ENCODE results near the gene CBX5. TPM values are rescaled to one million over a fixed set of nuclear protein-coding genes. Genes with fewer than 3 reads are reported as not detected.

The CBX5 gene
- total RNA-seq, 1 experiment from 2014 or later = 85.5 TPM

GRCh38 chr12:54292931-54293241 lies 13.0 kb upstream of the CBX5 start:
- H3K4me3 Mint-ChIP-seq (ENCODE audit: unreplicated experiment) = no peak overlapping the region
- H3K9me3 Mint-ChIP-seq (ENCODE audit: unreplicated experiment) = no peaks in the 10 kb centered on the region
- no peaks in the 10 kb centered on the region for H3K27me3 Mint-ChIP-seq (ENCODE audit: insufficient read depth, unreplicated experiment)
- ChIA-PET CTCF (interaction anchor here (0.6 to 5.2 kb wide), 5 partner anchors 29 to 69 kb away, joined by 3 to 56 read pairs (median 5); partner anchors contain the start of gene COPZ1), POLR2A (interaction anchor here (2.4 kb wide), 1 partner anchor 13 kb away, joined by 12 read pairs; the partner anchor contains the start of genes CBX5 and HNRNPA1)
- intact Hi-C loops (cut with micrococcal nuclease; ENCODE audit: unreplicated experiment) = no loop called here
- no peaks in the 10 kb centered on the region; the same call in 1 of the 2 replicates for H3K36me3 ChIP-seq (ENCODE audit: control insufficient read depth, insufficient read depth, low read length)
- no peak overlapping the region for H3K4me3 ChIP-seq (ENCODE audit: low read depth, low read length)
- TF ChIP-seq CTCF (IDR thresholded peaks at IDR 0.05; ENCODE audit: insufficient read depth in 1 of 2, low read depth in 1 of 2, low read length in 1 of 2, severe bottlenecking in 1 of 2, unreplicated experiment in 1 of 2) = no peak
- no TSS peak for BruUV-seq (replicated peaks)
- DNase-seq = no peak
- H3K9me3 ChIP-seq = no peaks in the 10 kb centered on the region
- no peaks in the 10 kb centered on the region for H3K4me1 Mint-ChIP-seq (ENCODE audit: low read depth, unreplicated experiment)
- H3K27ac Mint-ChIP-seq (ENCODE audit: unreplicated experiment) = no peak overlapping the region
- H3K36me3 Mint-ChIP-seq (ENCODE audit: insufficient read depth, unreplicated experiment) = peaks cover 9% of the 10 kb centered on the region
- H3K27me3 ChIP-seq (replicated peaks; ENCODE audit: control insufficient read depth, insufficient read depth, low read length) = no peaks in the 10 kb centered on the region
- 0 out of 2 replicates have a peak, but pooled peaks cover 4% of the 10 kb centered on the region for H3K4me1 ChIP-seq

GRCh38 chr12:54292083-54292930 lies 12.4 kb upstream of the CBX5 start:
- peaks cover 9% of the 10 kb centered on the region for H3K36me3 Mint-ChIP-seq (ENCODE audit: insufficient read depth, unreplicated experiment)
- no TSS peak for BruUV-seq (replicated peaks)
- ChIA-PET CTCF (interaction anchor here (1.1 to 5.2 kb wide), 4 partner anchors 32 to 69 kb away, joined by 3 to 56 read pairs (median 6); partner anchors contain the start of gene COPZ1), POLR2A (interaction anchor here (0.7 to 2.4 kb wide), 2 partner anchors 10 to 12 kb away, joined by 3 to 12 read pairs; partner anchors contain the start of genes CBX5 and HNRNPA1)
- intact Hi-C loops (cut with micrococcal nuclease; ENCODE audit: unreplicated experiment) = no loop called here
- DNase-seq = no peak
- H3K27ac Mint-ChIP-seq (ENCODE audit: unreplicated experiment) = no peak overlapping the region
- no peaks in the 10 kb centered on the region for H3K9me3 Mint-ChIP-seq (ENCODE audit: unreplicated experiment)
- no peaks in the 10 kb centered on the region for H3K27me3 ChIP-seq (replicated peaks; ENCODE audit: control insufficient read depth, insufficient read depth, low read length)
- H3K27me3 Mint-ChIP-seq (ENCODE audit: insufficient read depth, unreplicated experiment) = no peaks in the 10 kb centered on the region
- no peak overlapping the region for H3K4me3 Mint-ChIP-seq (ENCODE audit: unreplicated experiment)
- no peak overlapping the region for H3K4me3 ChIP-seq (ENCODE audit: low read depth, low read length)
- no peaks in the 10 kb centered on the region; the same call in none of the 2 replicates for H3K36me3 ChIP-seq (ENCODE audit: control insufficient read depth, insufficient read depth, low read length)
- H3K9me3 ChIP-seq = no peaks in the 10 kb centered on the region
- no peaks in the 10 kb centered on the region for H3K4me1 Mint-ChIP-seq (ENCODE audit: low read depth, unreplicated experiment)
- TF ChIP-seq CTCF (IDR thresholded peaks at IDR 0.05; ENCODE audit: insufficient read depth in 1 of 2, low read depth in 1 of 2, low read length in 1 of 2, severe bottlenecking in 1 of 2, unreplicated experiment in 1 of 2) = no peak
- H3K4me1 ChIP-seq = 0 out of 2 replicates have a peak, but pooled peaks cover 4% of the 10 kb centered on the region

- peaks cover 9% of the 10 kb centered on the region for H3K36me3 Mint-ChIP-seq (ENCODE audit: insufficient read depth, unreplicated experiment)
- no peak for DNase-seq
- intact Hi-C loops (cut with micrococcal nuclease; ENCODE audit: unreplicated experiment) = no loop called here
- BruUV-seq (replicated peaks) = no TSS peak
- peaks cover 6% of the 10 kb centered on the region for H3K36me3 ChIP-seq (ENCODE audit: control insufficient read depth, insufficient read depth, low read length)
- H3K27me3 Mint-ChIP-seq (ENCODE audit: insufficient read depth, unreplicated experiment) = no peaks in the 10 kb centered on the region
- H3K9me3 ChIP-seq = no peaks in the 10 kb centered on the region
- H3K9me3 Mint-ChIP-seq (ENCODE audit: unreplicated experiment) = no peaks in the 10 kb centered on the region
- TF ChIP-seq CTCF (IDR thresholded peaks at IDR 0.05; ENCODE audit: insufficient read depth in 1 of 2, low read depth in 1 of 2, low read length in 1 of 2, severe bottlenecking in 1 of 2, unreplicated experiment in 1 of 2) = no peak
- no peaks in the 10 kb centered on the region for H3K27me3 ChIP-seq (replicated peaks; ENCODE audit: control insufficient read depth, insufficient read depth, low read length)
- H3K4me1 Mint-ChIP-seq (ENCODE audit: low read depth, unreplicated experiment) = peaks cover 17% of the 10 kb centered on the region
- ChIA-PET POLR2A (interaction anchor here (0.7 to 1.7 kb wide), 6 partner anchors 13 to 50 kb away, joined by 3 to 15 read pairs (median 6); partner anchors contain the start of genes COPZ1 and NFE2), CTCF (interaction anchor here (1.3 to 3.0 kb wide), 3 partner anchors 36 to 49 kb away, joined by 3 to 21 read pairs (median 4); partner anchors contain the start of gene COPZ1)
- peak overlapping the region; percentile 29 for H3K27ac Mint-ChIP-seq (ENCODE audit: unreplicated experiment)
- no peak overlapping the region for H3K4me3 Mint-ChIP-seq (ENCODE audit: unreplicated experiment)
- H3K4me3 ChIP-seq (ENCODE audit: low read depth, low read length) = no peak overlapping the region
- peaks cover 35% of the 10 kb centered on the region for H3K4me1 ChIP-seq
Measured at GRCh38 chr12:54287261-54288157, 7.6 kb upstream of the CBX5 start.
